NCI-H510A treated with DMSO at 0.1 percent for 48 hours (cell line): ENCODE results near the gene FGD1.

ENCODE experiments used
- DNase-seq: peaks from one replicate; lab custom pipeline; 2025; lab: John Stamatoyannopoulos, UW

The FGD1 gene

GRCh38 chrX:54473993-54474859 lies 21.8 kb downstream of the FGD1 start:
- no peak for DNase-seq

- DNase-seq, result no peak
These were observed 25.8 kb downstream of the FGD1 start for GRCh38 chrX:54470054-54470760.

GRCh38 chrX:54452920-54453319 lies 43.1 kb downstream of the FGD1 start:
- DNase-seq, result no peak

- no peak for DNase-seq
These were observed 46.1 kb downstream of the FGD1 start for GRCh38 chrX:54449929-54450328.

GRCh38 chrX:54447461-54447860 lies 48.6 kb downstream of the FGD1 start:
- DNase-seq, result no peak

GRCh38 chrX:54446084-54446483 lies 50.0 kb downstream of the FGD1 start:
- DNase-seq, result no peak

- DNase-seq, result no peak
These were observed 51.3 kb downstream of the FGD1 start for GRCh38 chrX:54444752-54445151.

GRCh38 chrX:54442790-54443189 lies 53.2 kb downstream of the FGD1 start:
- DNase-seq, result no peak

- peak; percentile 75 for DNase-seq
These were observed 55.8 kb downstream of the FGD1 start, which contains the start of gene TSR2 for GRCh38 chrX:54439960-54440871. TSS of gene TSR2 (plus strand) at chrX:54440404. CDS start at chrX:54440422, 18 bp downstream.

- no peak for DNase-seq
These were observed 60.9 kb downstream of the FGD1 start for GRCh38 chrX:54435121-54435520.

GRCh38 chrX:54430519-54430918 lies 65.5 kb downstream of the FGD1 start:
- DNase-seq, result no peak

GRCh38 chrX:54427837-54428424 lies 68.1 kb downstream of the FGD1 start:
- DNase-seq, result peak; percentile 68

- DNase-seq, result no peak
These were observed 72.7 kb downstream of the FGD1 start for GRCh38 chrX:54423161-54423888.

GRCh38 chrX:54422168-54422567 lies 73.9 kb downstream of the FGD1 start:
- DNase-seq, result no peak

- no peak for DNase-seq
These were observed 76.3 kb downstream of the FGD1 start for GRCh38 chrX:54419559-54420302.

- DNase-seq, result no peak
These were observed 79.1 kb downstream of the FGD1 start for GRCh38 chrX:54416965-54417364.

GRCh38 chrX:54415534-54416350 lies 80.3 kb downstream of the FGD1 start:
- no peak for DNase-seq

- no peak for DNase-seq
These were observed 82.3 kb downstream of the FGD1 start for GRCh38 chrX:54413753-54414152.

- DNase-seq, result no peak
These were observed 84.3 kb downstream of the FGD1 start for GRCh38 chrX:54411732-54412131.
